Measurements from ENCODE around the gene USP25. TPM values are rescaled to one million over a fixed set of nuclear protein-coding genes. Genes with fewer than 3 reads are reported as not detected.

The USP25 gene
- total RNA-seq, 1 experiment from 2014 or later: 35.1 TPM

DNA sequence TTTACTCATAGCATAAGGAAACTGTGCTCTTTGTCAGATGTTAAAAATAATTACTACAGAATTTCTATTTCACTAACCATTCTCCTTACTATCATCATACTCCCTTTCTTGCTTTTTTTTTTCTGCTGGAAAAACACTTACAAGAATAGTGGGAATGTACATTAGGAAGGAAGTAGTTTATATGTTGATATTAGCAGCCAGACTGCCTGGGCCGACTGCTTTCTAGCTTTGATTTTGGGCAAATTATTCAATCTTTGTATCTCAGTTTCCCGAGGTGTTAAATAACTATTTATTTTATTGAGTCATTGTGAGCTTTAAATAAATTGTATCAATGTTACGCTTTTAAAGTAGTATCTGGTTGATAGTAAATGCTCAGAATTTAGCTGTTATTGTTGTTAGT, 122.4 kb downstream of the USP25 start:
- Histone ChIP-seq H4K5ac (ENCODE audit: insufficient read length, low read depth, low read length) (no peak overlapping the region), H3T11ph (ENCODE audit: low read length) (no peak overlapping the region), H3K23ac (ENCODE audit: insufficient read length, low read depth, low read length) (no peak overlapping the region), H2BK20ac (ENCODE audit: low read depth, low read length, poor library complexity, severe bottlenecking) (no peak overlapping the region), H2AFZ (ENCODE audit: low read length) (no peak overlapping the region), H3K14ac (ENCODE audit: insufficient read depth, low read length) (no peak overlapping the region), H2BK5ac (ENCODE audit: insufficient read length, low read length) (no peak overlapping the region), H4K8ac (replicated peaks; ENCODE audit: insufficient read length, low read depth, low read length) (no peak overlapping the region), H2BK12ac (ENCODE audit: insufficient read length, low read depth, low read length) (no peak overlapping the region), H3K27me3 (ENCODE audit: insufficient read depth, low read length) (no peaks in the 10 kb centered on the region), H4K91ac (ENCODE audit: insufficient read length, low read depth, low read length) (no peak overlapping the region), H2AK5ac (ENCODE audit: insufficient read length, low read length) (no peak overlapping the region), H3K79me1 (ENCODE audit: insufficient read depth, low read depth, low read length, poor library complexity, severe bottlenecking) (no peaks in the 10 kb centered on the region), H3K4me2 (ENCODE audit: insufficient read depth, insufficient read length, low read length) (no peak overlapping the region), H3K4ac (ENCODE audit: low read depth, low read length) (no peak overlapping the region), H3K23me2 (ENCODE audit: insufficient read length, low read depth, low read length, poor library complexity, severe bottlenecking) (no peaks in the 10 kb centered on the region), H2BK120ac (ENCODE audit: low read depth, low read length, poor library complexity, severe bottlenecking) (no peak overlapping the region), H3K27ac (ENCODE audit: insufficient read length, low read depth, low read length) (no peak overlapping the region), H4K20me1 (ENCODE audit: control insufficient read depth, insufficient read depth, insufficient read length) (no peaks in the 10 kb centered on the region), H3K9ac (ENCODE audit: extremely low read depth, insufficient read length, low read length) (no peak overlapping the region), H3K56ac (ENCODE audit: insufficient read length, low read depth, low read length) (no peak overlapping the region), H2BK15ac (ENCODE audit: low read depth, low read length) (no peak overlapping the region), H3K9me3 (ENCODE audit: control insufficient read depth, low read depth, low read length) (no peaks in the 10 kb centered on the region), H3K79me2 (ENCODE audit: insufficient read depth, low read length) (no peaks in the 10 kb centered on the region), H3K18ac (ENCODE audit: insufficient read length, low read depth, low read length) (no peak overlapping the region), H3K4me1 (ENCODE audit: insufficient read depth, low read length) (no peaks in the 10 kb centered on the region)
- no peaks in the 10 kb centered on the region for H3K4me1 Mint-ChIP-seq
- H3K36me3 Mint-ChIP-seq (ENCODE audit: insufficient read depth in 1 of 3, low read depth in 3 of 3): peaks cover 7 to 27% (median 12%) of the 10 kb centered on the region in 3 experiments; a peak in 6 of 7 replicates
- H3K27ac Mint-ChIP-seq: no peak overlapping the region
- no CpG with 5 or more reads among the region's 3 CpGs for WGBS (ENCODE audit: extremely low coverage, insufficient read length, low lambda C conversion rate)
- no peaks in the 10 kb centered on the region for H3K27me3 Mint-ChIP-seq (ENCODE audit: low read depth)
- DNase-seq: no peak
- no peak for TF ChIP-seq CTCF (conservative IDR thresholded peaks at IDR 0.05)
- no peaks in the 10 kb centered on the region for H3K9me3 Mint-ChIP-seq
- no peak overlapping the region for H3K4me3 Mint-ChIP-seq
